GM19238 (cell line): Measurements from ENCODE around the gene ELMOD3.
A peak's percentile ranks its signal among the peaks of the same experiment; 100 is the strongest.
"Not testable (repeated sequence)": the region's sequence is repeated elsewhere in the genome, so short reads cannot be mapped to it uniquely, and the experiment has no call there.

Experiments used
- DNase-seq: peaks from one replicate; pipeline ENCODE4 v3.0.0; 2011; ENCODE audit warnings: low spot score; ENCODE audit not compliant: insufficient read length

The ELMOD3 gene

GRCh38 chr2:85423525-85423924 is 69.0 kb downstream of the ELMOD3 start:
- DNase-seq: no peak

- no peak for DNase-seq
Measured at GRCh38 chr2:85425588-85425987, 71.0 kb downstream of the ELMOD3 start.

GRCh38 chr2:85427300-85427835 is 72.8 kb downstream of the ELMOD3 start:
- no peak for DNase-seq

- no peak for DNase-seq
Measured at GRCh38 chr2:85428343-85428881, 73.8 kb downstream of the ELMOD3 start.

- DNase-seq: no peak
Measured at GRCh38 chr2:85429213-85429923, 74.8 kb downstream of the ELMOD3 start.

GRCh38 chr2:85429924-85430289 is 75.3 kb downstream of the ELMOD3 start:
- no peak for DNase-seq

- no peak for DNase-seq
Measured at GRCh38 chr2:85430752-85431569, 76.4 kb downstream of the ELMOD3 start.

GRCh38 chr2:85431570-85432205 is 77.1 kb downstream of the ELMOD3 start:
- DNase-seq: no peak

- no peak for DNase-seq
Measured at GRCh38 chr2:85433511-85434089, 79.0 kb downstream of the ELMOD3 start.

- no peak for DNase-seq
Measured at GRCh38 chr2:85434696-85435095, 80.1 kb downstream of the ELMOD3 start.

GRCh38 chr2:85435220-85435958 is 80.8 kb downstream of the ELMOD3 start:
- no peak for DNase-seq

- no peak for DNase-seq
Measured at GRCh38 chr2:85435981-85436835, 81.6 kb downstream of the ELMOD3 start.

GRCh38 chr2:85436836-85437487 is 82.4 kb downstream of the ELMOD3 start:
- no peak for DNase-seq

- peak; percentile 83 for DNase-seq
Measured at GRCh38 chr2:85437488-85438200, 83.1 kb downstream of the ELMOD3 start.

- DNase-seq: no peak
Measured at GRCh38 chr2:85438201-85439024, 83.8 kb downstream of the ELMOD3 start.

GRCh38 chr2:85439025-85439472 is 84.5 kb downstream of the ELMOD3 start:
- no peak for DNase-seq

- DNase-seq: not testable (repeated sequence)
Measured at GRCh38 chr2:85439569-85439968, 85.0 kb downstream of the ELMOD3 start.

GRCh38 chr2:85439986-85440385 is 85.4 kb downstream of the ELMOD3 start:
- DNase-seq: no peak
